ACHN (cell line): Measurements from ENCODE around the gene NCOR2.

Experiments
- DNase-seq: peaks from one replicate; pipeline ENCODE4 v3.0.0-alpha.2; 2015
- in situ Hi-C: cut with HindIII; loops from 2 replicates; pipeline ENCODE4 v1.10.0; 2017; ENCODE audit warnings: low sequenced_read_pairs, low pct_ligation_motif_present, low pct_unique_long_range_greater_than_20kb

The NCOR2 gene

DNA sequence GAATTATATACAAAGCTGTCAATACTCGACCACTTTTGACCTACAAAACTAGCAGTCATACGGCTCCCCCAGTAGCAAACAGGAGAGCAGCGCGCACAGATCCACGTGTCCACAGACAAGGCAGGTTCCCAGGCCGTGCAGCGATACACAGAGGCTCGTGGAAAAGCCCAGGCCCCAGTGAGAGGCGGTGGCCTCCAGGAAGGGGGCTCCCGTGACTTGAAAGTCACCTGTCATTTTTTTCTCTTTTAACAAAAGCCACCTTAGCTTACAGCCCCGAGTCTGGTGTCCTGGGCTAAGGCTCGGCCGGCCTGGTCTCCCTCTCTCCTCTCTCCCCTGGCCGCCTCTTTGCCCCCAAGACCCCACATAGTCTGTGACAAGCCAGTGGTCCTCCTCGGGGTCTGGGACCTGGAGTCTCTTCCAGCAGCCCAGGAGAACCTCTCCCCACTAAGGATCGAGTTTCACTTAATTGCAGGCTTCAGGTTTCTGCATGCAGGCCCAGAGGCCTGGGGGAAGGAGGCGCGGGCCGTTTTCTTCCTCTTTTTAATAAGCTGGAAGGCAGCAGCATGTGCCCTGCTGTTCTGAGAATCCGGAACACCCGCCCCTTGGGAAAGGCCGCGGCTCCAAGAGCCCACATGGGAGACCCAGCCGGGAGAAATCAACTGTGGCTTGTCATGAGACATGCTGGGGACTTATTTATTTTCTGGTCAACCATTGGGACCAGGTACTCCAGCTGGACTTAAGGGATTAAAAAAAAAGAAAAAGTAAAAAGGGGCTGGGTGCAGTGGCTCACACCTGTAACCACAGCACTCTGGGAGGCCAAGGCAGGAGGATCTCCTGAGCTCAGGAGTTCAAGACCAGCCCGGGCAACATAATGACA lies 15.9 kb downstream of the NCOR2 start:
- no peak for DNase-seq
- in situ Hi-C loops = no loop called here

DNA sequence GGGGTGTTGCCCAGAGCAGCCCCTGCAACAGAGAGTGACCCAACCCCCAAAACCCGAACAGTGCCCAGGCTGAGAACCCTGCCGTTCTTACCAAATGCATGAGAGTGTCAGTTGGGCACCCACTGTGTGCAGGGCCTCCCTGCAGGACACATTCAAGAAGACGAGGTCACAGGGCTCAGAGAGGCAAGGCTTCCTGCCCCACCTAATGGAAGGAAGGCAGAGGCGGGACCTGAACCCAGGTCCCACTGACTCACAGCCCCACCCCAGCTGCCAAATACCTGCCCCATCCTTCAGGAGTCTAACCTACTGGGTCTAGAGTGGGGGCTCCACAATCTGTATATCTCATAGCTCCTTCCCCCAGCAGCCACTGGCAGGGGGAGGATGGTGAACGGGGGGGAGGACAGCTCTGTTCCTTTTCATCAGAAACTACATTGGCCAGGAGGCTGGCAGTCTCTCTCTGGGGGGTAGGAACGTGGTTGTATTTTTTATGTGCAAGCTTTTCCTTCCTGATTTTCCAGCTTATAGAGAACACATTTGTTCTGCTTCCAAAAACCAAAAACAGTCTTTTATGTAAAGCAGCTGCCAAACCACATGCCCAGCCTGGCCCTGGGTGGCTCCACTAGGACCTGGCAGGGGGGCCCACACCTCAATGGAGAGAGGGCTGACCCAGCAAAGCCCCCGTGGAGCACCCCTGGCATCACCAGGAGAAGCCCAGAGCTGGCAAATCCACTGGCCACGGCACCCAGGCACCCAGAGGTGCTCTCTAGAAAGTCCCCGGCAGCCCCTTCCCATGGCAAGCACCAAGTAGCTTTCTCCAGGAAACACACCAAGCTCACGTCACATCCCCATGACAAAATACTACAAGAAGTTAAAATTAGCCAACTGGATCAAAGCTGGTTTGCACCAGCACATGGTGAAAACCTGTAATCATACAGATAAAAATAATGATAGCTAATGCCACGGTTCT lies 17.0 kb downstream of the NCOR2 start:
- DNase-seq = no peak

DNA sequence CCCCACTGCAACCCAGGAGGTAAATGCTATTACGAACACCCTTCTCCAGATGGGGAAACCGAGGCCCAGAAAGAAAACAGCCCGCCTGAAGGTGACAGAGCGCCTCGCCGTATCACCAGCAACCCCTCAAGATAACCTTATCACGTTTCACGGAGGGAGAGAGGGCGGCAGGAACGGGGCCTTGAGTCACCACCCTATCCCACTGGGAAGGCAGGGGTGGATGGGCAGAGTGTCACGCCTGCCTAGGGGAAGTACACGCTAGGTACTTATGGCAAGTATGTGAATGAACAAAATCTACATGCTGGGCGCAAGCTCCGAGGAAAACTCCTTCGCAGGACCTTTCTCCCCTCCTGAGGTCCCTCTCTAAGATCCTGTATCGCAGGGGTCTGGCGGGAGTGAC lies 17.8 kb downstream of the NCOR2 start:
- in situ Hi-C loops = no loop called here
- DNase-seq = no peak

More for the DNA sequence above, 17.0 kb downstream of the NCOR2 start:
- in situ Hi-C loops = no loop called here

DNA sequence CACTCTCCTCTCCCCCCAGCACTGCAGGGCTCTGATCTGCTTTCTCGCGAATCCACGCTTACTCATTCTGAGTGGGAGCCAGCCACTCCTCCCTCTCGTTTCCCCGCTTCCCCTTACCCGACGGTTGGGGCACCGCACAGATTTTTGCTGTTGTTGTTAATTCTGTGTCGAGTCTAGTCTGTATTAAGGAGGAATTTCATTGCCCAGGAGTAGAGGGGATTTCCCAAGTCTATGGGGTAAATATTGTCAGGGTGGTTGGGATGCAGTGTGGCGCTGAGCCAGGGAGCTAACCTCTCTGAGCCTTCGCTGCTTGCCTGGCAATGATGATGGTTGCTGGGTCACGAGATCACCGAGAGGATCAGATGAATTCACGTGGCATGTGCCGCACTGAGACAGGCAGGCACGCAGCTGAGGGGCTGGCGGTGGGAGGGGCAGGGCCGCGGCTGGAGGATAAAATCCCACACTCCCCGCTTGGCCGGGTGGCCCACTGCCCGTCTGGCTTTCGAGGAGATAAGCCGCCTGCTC lies 18.5 kb downstream of the NCOR2 start:
- in situ Hi-C loops = no loop called here
- peak; percentile 65 for DNase-seq

DNA sequence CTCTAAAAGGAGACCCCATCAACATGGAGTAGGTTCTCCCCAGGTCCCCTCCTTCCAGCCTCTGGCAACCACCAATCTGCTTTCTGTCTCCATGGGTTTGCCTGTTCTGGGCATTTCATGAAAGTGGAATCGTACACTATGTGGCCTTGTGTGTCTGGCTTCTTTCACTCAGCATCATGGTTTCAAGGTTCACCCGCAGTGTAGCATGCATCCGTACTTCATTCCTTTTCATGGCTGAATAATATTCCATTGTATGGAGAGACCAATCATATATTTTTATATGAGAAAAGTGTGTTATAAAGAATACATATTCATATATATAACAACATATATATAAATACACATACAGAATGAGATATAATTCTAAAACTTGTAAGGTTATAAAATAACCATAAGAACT lies 19.8 kb downstream of the NCOR2 start:
- DNase-seq = no peak
- in situ Hi-C loops = no loop called here

DNA sequence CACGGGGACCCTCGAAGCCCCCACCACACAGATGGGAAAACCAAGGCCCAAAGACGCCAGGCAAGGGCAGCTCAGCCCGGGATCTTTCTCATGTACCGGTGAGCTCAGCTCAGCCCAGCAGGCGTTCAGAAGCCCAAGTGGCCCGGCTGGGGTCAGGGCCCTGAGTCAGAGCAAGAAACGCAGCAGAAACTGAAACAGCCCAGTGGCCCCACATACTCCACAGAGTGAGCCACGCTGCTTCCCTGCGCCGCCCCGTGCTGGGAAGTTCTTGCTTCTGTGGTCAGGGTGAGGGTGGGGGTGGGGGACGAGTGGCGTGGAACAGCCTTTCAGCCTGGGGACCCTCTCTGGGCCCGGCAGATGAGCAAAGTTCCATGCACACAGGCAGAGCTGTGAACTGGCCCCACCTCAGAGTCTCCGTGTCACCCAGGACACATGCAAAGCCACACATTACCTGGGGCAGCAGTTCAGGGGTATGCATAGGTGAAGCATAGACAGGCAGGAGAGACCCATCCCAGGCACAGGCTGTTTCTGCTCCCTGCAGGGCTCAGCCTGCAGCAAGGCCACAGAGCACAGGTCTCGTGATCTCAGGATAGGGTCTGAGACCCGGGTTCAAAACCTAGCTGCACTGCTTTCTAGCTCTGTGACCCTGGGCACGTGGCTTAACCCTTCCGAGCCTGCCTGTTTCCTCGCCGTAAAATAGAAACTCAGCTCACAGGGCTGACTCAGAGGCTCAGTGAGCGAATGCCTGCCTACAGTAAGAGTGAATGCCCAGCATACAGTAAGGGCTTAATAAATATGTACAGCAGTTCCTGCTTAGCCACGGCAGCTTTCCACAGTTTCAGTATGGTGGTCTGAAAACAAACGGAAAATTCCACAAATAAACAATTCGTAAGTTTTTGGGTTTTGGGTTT lies 21.6 kb downstream of the NCOR2 start:
- in situ Hi-C loops = no loop called here
- DNase-seq = peak; percentile 98

DNA sequence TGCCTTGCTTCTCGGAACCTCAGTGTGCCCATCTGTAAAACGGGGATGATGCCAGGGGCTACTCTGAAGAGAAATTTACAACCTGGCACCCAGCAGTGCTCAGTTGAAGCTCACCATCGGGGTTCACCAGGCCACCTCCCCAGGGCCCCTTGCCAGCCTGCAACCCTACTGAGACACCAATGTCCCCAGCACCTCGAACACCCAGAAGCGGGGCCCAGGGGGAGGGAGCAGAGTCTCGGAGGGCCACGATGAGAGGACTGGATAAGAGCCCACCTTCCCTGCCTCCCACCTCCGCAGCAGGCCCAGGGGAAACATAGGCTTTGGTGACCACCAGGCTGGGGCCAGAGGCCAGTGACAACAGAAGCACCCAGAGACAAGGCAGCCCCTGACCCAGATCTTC lies 22.4 kb downstream of the NCOR2 start:
- in situ Hi-C loops = no loop called here
- no peak for DNase-seq

DNA sequence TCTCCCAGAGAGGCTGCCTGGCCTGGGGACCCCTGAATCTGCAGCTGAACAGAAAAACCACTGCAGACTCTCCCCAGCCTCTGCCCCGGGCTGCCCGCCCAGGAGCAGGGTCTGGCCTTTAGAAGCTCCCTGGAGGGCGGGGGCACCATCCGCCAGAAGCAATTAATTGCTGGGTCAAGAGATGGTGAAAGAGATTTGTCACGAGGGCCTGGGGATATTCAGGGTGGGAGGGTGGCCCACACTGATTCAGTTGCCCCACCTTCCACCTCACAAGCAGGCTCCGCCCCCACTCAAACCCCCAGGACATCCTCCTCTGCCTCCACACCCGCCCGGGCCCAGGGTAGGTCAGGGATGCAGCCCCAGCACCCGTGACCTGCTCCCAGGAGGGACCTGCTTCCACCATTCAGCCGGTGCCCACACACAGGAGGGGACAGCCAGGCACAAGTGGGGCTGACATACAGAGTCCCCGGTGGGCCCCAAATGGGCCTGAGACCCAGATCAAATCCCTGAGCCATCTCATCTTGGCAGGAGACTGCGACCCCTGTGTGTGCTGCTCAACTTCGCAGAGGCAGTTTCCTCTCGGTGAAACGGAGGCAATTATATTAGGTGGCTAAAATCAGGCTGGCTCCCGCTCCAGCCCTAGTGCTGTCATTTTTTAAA lies 23.0 kb downstream of the NCOR2 start:
- in situ Hi-C loops = no loop called here
- no peak for DNase-seq

DNA sequence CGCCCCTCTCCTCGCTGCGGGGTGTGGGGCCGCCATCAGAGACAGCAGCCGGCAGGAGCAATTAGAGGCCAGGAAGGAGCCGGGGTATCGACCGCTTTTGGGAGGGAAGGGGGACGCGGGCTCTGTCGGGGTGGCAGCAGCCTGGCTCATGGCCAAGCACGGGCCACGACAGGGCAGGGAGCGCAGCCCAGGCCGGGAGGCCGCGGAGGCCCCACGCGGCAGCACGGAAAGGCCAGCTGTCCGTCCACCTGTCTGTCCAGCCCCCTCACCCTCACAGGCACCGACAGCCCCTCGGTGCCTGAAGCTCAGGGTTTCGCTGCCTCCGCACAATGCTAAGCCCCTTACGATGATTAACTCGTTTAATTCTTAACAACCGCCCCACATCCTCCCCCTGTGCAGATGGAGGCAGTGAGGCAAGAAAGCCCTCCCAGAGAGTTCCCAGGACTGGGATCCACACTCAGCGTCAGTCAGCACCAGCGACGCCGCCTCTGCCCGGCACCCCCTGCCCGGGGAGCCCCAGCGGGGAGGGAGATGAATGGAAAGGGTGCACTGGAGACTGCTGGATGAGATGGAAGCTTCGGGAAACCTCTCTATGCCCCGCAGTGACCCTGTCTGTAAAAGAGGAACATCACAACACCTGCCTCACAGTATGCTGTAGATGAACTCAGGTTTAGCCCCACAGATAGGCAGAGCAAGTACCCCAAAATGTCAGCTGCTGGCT lies 23.7 kb downstream of the NCOR2 start:
- peak; percentile 96 for DNase-seq
- in situ Hi-C loops = no loop called here

DNA sequence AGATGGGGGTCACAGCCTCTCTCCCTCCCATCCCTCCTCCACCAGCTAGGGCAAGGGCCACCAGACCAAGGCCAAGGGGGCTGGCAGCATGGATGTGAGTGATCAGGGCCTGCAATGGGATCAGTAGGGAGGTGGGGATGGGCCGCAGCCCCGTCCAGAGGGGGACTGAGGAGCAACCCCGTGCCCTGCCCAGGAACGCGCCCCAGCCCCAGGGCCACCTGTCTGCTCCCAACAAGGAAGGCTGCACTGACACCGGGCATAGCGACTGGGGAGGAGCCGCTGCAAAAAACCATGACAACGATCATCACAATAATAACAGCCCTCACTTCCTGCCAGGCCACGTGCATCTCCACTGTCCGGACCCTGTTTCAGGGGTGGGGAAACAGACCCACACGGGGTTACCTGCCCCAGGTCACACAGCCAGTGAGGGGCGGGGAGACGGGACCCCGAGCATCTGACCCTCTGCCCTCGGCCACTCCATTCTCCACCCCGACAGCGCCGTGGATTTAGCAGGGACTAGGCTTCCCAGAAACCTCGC lies 24.3 kb downstream of the NCOR2 start:
- DNase-seq = peak; percentile 82
- in situ Hi-C loops = no loop called here

DNA sequence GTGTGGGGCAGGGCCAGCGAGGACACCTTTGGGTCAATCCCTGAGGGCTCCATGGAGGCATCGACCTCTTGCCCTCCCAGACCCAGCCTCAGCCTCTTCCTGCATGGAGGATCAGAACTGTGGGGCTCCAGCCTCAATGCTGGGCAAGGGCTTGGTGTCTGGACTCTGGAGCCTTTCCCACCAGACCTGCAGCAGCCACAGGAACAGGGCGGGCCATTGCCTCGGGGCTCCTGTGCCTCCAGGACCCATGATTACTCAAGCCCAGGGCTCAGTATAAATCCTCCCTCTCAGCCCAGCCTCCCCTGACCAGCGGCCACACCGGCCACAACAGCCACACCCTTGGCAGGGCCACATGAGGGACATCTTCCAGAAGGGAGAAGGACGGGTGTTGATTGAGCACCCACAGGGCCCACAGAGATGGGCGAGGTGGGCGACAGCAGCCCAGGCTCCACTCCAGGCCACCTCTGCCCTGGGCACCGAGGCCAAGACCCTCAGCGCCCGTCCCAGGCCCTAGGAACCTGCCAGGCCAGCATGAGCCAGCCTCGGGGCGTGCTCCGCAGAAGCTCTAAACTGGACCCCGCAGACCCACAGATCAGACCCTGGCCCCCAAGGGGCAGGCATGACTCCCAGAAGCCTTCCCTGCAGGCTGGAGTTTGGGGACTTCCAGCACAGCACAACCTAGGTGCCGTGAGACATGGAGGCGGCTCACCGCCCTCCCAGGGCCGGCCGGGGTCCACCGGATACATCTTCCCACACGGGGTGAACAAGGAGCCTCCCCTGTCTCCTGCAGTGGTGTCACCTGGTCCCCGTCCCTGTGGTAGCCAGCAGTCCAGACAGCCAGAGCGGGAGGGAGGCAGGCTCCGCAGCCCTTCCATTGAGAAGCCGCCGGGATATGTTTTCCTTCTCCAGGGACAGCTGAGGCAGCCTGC lies 25.1 kb downstream of the NCOR2 start:
- in situ Hi-C loops = no loop called here
- DNase-seq = no peak

DNA sequence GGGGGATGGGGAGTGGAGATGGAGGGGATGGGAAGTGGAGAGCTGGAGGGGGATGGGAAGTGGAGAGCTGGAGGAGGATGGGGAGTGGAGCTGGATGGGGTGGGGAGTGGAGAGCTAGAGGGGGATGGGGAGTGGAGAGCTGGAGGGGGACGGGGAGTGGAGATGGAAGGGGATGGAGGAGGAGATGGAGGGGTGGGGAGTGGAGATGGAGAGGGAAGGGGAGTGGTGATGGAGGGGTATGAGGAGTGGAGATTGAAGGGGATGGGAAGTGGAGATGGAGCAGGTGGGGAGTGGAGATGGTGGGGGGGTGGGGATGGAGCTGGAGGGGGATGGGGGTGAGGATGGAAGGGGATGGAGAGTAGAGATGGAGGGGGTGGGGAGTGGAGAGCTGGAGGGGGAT lies 26.1 kb downstream of the NCOR2 start:
- no peak for DNase-seq
- in situ Hi-C loops = no loop called here

DNA sequence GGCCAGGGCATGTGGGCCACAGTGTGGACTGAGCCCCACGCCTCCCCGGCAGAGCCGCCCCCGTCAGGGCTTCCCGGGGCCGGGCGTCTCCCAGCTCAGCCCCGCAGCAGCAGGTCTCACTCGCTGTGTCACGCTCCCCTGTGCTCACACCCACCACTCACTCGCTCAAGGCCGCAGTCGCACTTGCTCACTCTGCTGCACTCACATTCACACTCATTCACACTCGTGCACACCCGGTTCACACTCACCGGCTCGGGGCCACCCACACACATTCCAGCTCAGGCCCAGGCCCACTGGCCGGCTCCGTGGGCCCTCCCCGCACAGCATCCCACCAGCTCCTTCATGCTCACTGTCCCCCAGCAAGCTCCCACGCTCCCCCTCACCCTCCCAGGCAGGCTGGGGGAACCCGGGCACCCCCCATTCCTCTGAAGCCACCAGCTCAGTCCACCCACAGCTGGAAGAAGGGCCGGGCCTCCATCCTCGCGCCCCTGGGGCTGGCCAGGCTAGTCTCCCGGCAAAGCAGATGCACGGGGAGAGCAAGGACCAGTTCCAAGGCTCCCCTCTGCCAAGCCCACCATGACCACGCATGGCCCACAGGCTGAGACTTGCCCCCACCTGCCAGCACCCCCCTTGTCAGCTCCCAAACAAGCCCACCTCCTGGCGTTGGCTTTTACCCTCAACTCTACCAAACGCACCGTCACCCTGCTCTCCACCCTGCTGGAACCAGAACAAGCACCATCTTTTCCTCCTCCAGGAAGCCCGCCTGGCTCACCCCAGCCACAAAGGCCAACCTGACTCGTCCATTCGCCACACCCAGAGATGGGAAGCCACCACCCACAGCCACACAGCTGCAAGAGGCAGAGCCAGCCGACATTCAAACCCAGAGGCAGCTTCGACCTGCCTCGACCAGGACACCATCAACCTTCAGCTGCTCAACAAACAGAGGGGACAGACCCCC lies 28.0 kb downstream of the NCOR2 start:
- DNase-seq = no peak
- in situ Hi-C loops = no loop called here

DNA sequence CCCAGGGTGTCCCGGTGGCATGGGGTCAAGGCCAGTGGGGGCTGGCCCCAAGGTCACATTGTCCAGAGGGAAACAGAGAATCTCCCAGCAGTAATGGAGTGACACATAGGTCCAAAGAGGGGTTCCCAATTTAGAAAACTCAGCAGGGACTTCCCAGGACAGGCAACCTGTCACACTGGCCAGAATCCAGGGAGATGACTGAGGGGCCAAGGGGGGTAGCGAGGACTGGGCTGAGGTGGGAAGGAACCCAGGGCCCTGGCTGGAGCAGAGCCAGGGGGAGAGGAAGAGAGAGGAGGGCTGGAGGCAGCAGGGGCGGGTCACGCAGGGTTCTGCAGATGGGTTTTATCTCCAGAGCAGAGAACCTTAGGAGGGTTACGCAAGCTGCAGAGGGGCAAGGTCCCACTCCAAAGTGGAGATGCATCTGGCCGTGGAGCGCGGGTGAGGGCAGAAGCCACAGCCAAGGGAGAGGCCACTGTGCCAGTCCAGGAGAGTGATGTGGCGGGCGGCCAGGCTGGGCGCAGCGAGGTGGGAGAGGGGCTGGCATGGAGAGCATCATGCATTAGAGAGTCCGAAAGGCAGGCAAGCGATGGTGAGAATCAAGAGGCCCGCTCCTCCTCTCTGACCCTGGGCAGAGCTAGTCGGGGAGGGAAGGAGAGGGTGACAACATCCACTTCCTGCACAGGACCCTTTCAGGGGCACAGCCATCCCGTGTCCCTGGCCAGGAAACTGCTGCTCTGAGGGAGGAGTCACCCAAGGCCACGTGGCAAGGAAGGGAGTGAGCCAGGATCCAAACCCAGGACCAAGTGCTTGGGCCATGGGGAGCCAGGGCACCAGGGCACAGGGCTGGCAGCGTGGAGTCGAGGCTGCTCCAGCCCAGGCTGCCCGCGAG lies 29.0 kb downstream of the NCOR2 start:
- in situ Hi-C loops = no loop called here
- DNase-seq = no peak
